AG10803 (cell line): ENCODE results near the gene TIGD2.

ENCODE experiments used
- DNase-seq: peaks from one replicate; pipeline ENCODE4 v3.0.0; 2010; ENCODE audit warnings: low read depth
- H3K4me3 ChIP-seq: 2 replicates; pipeline ENCODE4 v1.5.1; 2011; ENCODE audit warnings: mild to moderate bottlenecking, low read length, control low read depth
- TF ChIP-seq, protein P1 (sequence below): conservative IDR thresholded peaks from 2 replicates; pipeline ENCODE4 v1.5.1; 2011; ENCODE audit warnings: mild to moderate bottlenecking, low read length, control low read depth, inconsistent platforms

The TIGD2 gene

DNA sequence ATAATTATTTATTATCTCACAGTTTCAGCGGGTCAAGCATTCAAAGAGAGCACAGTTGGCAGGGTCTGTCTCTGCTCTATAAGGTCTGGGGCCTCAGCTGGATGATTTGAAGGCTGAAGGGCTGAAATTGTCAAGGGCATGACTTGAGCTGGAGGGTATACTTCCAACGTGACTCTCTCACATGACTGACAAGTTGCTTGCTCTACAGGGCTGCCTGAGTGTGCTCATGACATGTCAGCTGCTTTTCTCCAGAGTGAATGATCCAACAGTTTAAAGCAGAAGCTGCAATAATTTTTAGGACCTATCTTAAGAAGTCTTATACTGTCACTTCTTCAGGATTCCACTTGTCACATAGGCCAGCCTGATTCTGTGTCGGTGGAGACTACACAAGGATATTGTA is 51.2 kb downstream of the TIGD2 start:
- no peak overlapping the region for H3K4me3 ChIP-seq
- TF ChIP-seq, protein P1, sequence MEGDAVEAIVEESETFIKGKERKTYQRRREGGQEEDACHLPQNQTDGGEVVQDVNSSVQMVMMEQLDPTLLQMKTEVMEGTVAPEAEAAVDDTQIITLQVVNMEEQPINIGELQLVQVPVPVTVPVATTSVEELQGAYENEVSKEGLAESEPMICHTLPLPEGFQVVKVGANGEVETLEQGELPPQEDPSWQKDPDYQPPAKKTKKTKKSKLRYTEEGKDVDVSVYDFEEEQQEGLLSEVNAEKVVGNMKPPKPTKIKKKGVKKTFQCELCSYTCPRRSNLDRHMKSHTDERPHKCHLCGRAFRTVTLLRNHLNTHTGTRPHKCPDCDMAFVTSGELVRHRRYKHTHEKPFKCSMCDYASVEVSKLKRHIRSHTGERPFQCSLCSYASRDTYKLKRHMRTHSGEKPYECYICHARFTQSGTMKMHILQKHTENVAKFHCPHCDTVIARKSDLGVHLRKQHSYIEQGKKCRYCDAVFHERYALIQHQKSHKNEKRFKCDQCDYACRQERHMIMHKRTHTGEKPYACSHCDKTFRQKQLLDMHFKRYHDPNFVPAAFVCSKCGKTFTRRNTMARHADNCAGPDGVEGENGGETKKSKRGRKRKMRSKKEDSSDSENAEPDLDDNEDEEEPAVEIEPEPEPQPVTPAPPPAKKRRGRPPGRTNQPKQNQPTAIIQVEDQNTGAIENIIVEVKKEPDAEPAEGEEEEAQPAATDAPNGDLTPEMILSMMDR: no peak
- no peak for DNase-seq

- TF ChIP-seq, protein P1: no peak
- H3K4me3 ChIP-seq: no peak overlapping the region
- DNase-seq: no peak
These were observed 51.7 kb downstream of the TIGD2 start for GRCh38 chr4:89162987-89163386.

GRCh38 chr4:89164400-89164799 is 53.1 kb downstream of the TIGD2 start:
- no peak for DNase-seq
- TF ChIP-seq, protein P1: no peak
- H3K4me3 ChIP-seq: no peak overlapping the region
